ENCODE data around the gene LAMTOR4. TPM values are rescaled to one million over a fixed set of nuclear protein-coding genes. Genes with fewer than 3 reads are reported as not detected.
A peak's percentile ranks its signal among the peaks of the same experiment; 100 is the strongest.
"Not testable (repeated sequence)": the region's sequence is repeated elsewhere in the genome, so short reads cannot be mapped to it uniquely, and the experiment has no call there.

Gene LAMTOR4
- total RNA-seq, 6 experiments from 2014 or later = 99.5 to 137 (median 110) TPM

- Mint-ChIP-seq H3K4me1 (ENCODE audit: low read depth) (peaks cover 8% of the 10 kb centered on the region), H3K27ac (no peak overlapping the region), H3K9me3 (no peaks in the 10 kb centered on the region), H3K4me3 (no peak overlapping the region), H3K27me3 (ENCODE audit: insufficient read depth) (peaks cover 4% of the 10 kb centered on the region), H3K36me3 (ENCODE audit: low read depth) (no peaks in the 10 kb centered on the region)
- DNase-seq = no peak
- TF ChIP-seq, protein P1, sequence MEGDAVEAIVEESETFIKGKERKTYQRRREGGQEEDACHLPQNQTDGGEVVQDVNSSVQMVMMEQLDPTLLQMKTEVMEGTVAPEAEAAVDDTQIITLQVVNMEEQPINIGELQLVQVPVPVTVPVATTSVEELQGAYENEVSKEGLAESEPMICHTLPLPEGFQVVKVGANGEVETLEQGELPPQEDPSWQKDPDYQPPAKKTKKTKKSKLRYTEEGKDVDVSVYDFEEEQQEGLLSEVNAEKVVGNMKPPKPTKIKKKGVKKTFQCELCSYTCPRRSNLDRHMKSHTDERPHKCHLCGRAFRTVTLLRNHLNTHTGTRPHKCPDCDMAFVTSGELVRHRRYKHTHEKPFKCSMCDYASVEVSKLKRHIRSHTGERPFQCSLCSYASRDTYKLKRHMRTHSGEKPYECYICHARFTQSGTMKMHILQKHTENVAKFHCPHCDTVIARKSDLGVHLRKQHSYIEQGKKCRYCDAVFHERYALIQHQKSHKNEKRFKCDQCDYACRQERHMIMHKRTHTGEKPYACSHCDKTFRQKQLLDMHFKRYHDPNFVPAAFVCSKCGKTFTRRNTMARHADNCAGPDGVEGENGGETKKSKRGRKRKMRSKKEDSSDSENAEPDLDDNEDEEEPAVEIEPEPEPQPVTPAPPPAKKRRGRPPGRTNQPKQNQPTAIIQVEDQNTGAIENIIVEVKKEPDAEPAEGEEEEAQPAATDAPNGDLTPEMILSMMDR (IDR thresholded peaks at IDR 0.05) = no peak
Measured at GRCh38 chr7:100137851-100138760, 10.6 kb upstream of the LAMTOR4 start.

DNA sequence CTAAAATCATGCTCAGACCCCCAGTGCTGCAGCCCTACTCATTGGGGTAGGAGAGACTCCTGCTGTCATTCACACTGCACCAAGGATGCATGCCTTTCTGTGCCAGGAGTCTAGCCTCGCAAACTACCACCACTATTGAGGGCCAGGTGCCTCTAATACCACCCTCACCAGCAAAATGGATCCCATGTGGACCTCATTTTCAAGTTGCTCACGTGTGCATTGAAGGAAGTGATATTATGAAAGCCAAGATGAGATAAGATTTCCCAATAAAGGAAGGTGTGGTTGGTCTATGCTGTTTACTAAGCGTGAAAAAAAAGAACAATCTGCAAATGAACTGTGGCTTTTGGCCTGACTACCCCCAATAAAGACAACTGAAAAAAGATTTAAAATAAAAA, 7.2 kb upstream of the LAMTOR4 start:
- no peak overlapping the region for H3K27ac Mint-ChIP-seq
- H3K36me3 Mint-ChIP-seq (ENCODE audit: low read depth) = no peaks in the 10 kb centered on the region
- H3K9me3 Mint-ChIP-seq = no peaks in the 10 kb centered on the region
- no peak overlapping the region for H3K4me3 Mint-ChIP-seq
- peaks cover 4% of the 10 kb centered on the region for H3K27me3 Mint-ChIP-seq (ENCODE audit: insufficient read depth)
- peaks cover 7% of the 10 kb centered on the region for H3K4me1 Mint-ChIP-seq (ENCODE audit: low read depth)
- DNase-seq = no peak
- TF ChIP-seq, protein P1 (IDR thresholded peaks at IDR 0.05) = no peak

- Mint-ChIP-seq H3K9me3 (no peaks in the 10 kb centered on the region), H3K27ac (no peak overlapping the region), H3K4me3 (no peak overlapping the region), H3K27me3 (ENCODE audit: insufficient read depth) (peaks cover 4% of the 10 kb centered on the region), H3K36me3 (ENCODE audit: low read depth) (no peaks in the 10 kb centered on the region), H3K4me1 (ENCODE audit: low read depth) (peaks cover 7% of the 10 kb centered on the region)
- TF ChIP-seq, protein P1 (IDR thresholded peaks at IDR 0.05) = no peak
- no peak for DNase-seq
Measured at GRCh38 chr7:100142461-100142860, 6.3 kb upstream of the LAMTOR4 start.

- H3K4me1 Mint-ChIP-seq (ENCODE audit: low read depth) = peaks cover 19% of the 10 kb centered on the region
- H3K27me3 Mint-ChIP-seq (ENCODE audit: insufficient read depth); H3K36me3 Mint-ChIP-seq (ENCODE audit: low read depth); H3K9me3 Mint-ChIP-seq; H3K4me3 Mint-ChIP-seq; H3K27ac Mint-ChIP-seq; DNase-seq: not testable (repeated sequence)
Measured at GRCh38 chr7:100146350-100146749, 2.4 kb upstream of the LAMTOR4 start.

DNA sequence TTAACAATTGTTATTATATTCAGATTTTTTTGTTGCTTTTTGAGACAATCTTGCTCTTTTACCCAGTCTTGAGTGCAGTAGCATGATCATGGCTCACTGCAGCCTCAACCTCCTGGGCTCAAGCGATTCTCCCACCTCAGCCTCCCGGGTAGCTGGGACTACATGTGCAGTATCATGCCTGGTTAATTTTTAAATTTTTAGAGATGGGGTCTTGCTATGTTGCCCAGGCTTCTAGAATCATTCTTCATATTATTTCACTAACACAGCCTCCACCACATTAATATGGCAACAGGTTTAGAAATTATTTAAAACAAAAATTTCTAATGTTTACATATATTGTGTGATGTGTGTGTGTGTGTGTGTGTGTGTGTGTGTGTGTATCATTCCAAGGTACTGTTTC, 1.4 kb upstream of the LAMTOR4 start:
- TF ChIP-seq, protein P1 (IDR thresholded peaks at IDR 0.05) = no peak
- Mint-ChIP-seq H3K4me1 (ENCODE audit: low read depth) (peaks cover 16% of the 10 kb centered on the region), H3K36me3 (ENCODE audit: low read depth) (peaks cover 7% of the 10 kb centered on the region; the same call in 1 of the 2 replicates), H3K9me3 (no peaks in the 10 kb centered on the region), H3K4me3 (no peak overlapping the region), H3K27me3 (ENCODE audit: insufficient read depth) (peaks cover 8% of the 10 kb centered on the region; the same call in 1 of the 2 replicates), H3K27ac (no peak overlapping the region)
- DNase-seq = no peak

- TF ChIP-seq, protein P1 (IDR thresholded peaks at IDR 0.05) = no peak
Measured at GRCh38 chr7:100148225-100148558, 526 bp upstream of the LAMTOR4 start.

More at GRCh38 chr7:100148225-100148558, 526 bp upstream of the LAMTOR4 start:
- peak overlapping the region; percentile 86 for H3K27ac Mint-ChIP-seq
- peaks cover 22% of the 10 kb centered on the region for H3K4me1 Mint-ChIP-seq (ENCODE audit: low read depth)
- DNase-seq = no peak
- H3K9me3 Mint-ChIP-seq = no peaks in the 10 kb centered on the region
- peak overlapping the region; percentile 96 for H3K4me3 Mint-ChIP-seq
- peaks cover 6% of the 10 kb centered on the region; the same call in 1 of the 2 replicates for H3K27me3 Mint-ChIP-seq (ENCODE audit: insufficient read depth)
- peaks cover 13% of the 10 kb centered on the region; the same call in 1 of the 2 replicates for H3K36me3 Mint-ChIP-seq (ENCODE audit: low read depth)

Measured in HFFc6 (cell line).